Naive B cell (primary cell): Measurements from ENCODE around the gene DNAAF5. TPM values are rescaled to one million over a fixed set of nuclear protein-coding genes. Genes with fewer than 3 reads are reported as not detected.

Experiments used
- ATAC-seq, 2 donors: fragments of 150-1000 bp; cut with Tn5 transposase; 2 replicates each; pipeline ENCODE4 v1.10.0; 2021; ENCODE audit warnings: low read depth in 2 of 2, mild to moderate bottlenecking in 2 of 2, moderate library complexity in 2 of 2
- DNase-seq: peaks from one replicate; pipeline ENCODE4 v3.0.0; 2022
- H3K27ac Mint-ChIP-seq, 6 donors: one replicate each; pipeline ENCODE4 v1.8.0; 2020 to 2022; ENCODE audit warnings: mild to moderate bottlenecking in 6 of 6, mixed read lengths in 6 of 6, moderate library complexity in 5 of 6, inconsistent platforms in 2 of 6
- H3K27me3 Mint-ChIP-seq, 3 donors: one replicate each; pipeline ENCODE4 v1.8.0; 2021 to 2022; ENCODE audit warnings: mixed read lengths in 3 of 3, mild to moderate bottlenecking in 1 of 3
- H3K36me3 Mint-ChIP-seq, 2 donors: one replicate each; pipeline ENCODE4 v1.8.0; 2020 to 2022; ENCODE audit warnings: mixed read lengths in 2 of 2, inconsistent platforms in 1 of 2, mild to moderate bottlenecking in 1 of 2
- H3K4me1 Mint-ChIP-seq, 3 donors: one replicate each; pipeline ENCODE4 v1.8.0; 2020 to 2022; ENCODE audit warnings: mixed read lengths in 3 of 3, inconsistent platforms in 1 of 3, mild to moderate bottlenecking in 1 of 3, moderate library complexity in 1 of 3
- H3K4me3 Mint-ChIP-seq, 8 donors: one replicate each; pipeline ENCODE4 v1.8.0; 2020 to 2022; ENCODE audit warnings: mild to moderate bottlenecking in 8 of 8, mixed read lengths in 8 of 8, moderate library complexity in 8 of 8, inconsistent platforms in 2 of 8
- H3K9me3 Mint-ChIP-seq, 7 donors: one replicate each; pipeline ENCODE4 v1.8.0; 2020 to 2022; ENCODE audit warnings: mixed read lengths in 7 of 7, mild to moderate bottlenecking in 5 of 7, inconsistent platforms in 2 of 7, moderate library complexity in 1 of 7
- polyA plus RNA-seq, 6 donors: library from polyadenylated mRNA; unstranded; fragments of 300-500 nt; fragmentation: Illumina TruSeq; gene quantifications; one replicate each; pipeline ENCODE4 v1.2.3, GENCODE V29; 2021; ENCODE audit warnings: low read depth in 6 of 6

Gene DNAAF5
- polyA plus RNA-seq, 6 donors from 2014 or later: 1.4 to 4.5 (median 2.3) TPM

DNA sequence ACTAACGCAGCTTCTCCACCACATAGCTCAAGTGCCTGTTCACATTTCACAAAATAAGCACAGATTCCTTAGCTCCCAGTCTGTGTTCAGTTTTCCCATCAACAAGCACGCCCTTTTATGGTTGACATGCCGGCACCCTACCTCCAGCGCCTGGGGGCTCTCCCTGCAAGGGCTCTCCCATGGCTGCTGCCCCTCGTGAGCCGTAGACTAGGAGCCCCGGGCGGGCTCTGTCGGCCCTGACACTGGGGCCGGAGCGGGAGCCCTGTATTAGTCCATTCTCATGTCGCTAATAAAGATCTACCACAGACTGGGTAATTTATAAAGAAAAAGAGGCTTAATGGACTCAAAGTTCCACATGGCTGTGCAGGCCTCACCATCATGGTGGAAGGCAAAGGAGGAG, 34.6 kb downstream of the DNAAF5 start:
- Mint-ChIP-seq H3K4me3 (no peak overlapping the region), H3K36me3 (peaks cover 0 to under 1% of the 10 kb centered on the region in 2 donors), H3K9me3 (no peaks in the 10 kb centered on the region), H3K27me3 (no peaks in the 10 kb centered on the region), H3K4me1 (no peaks in the 10 kb centered on the region), H3K27ac (no peak overlapping the region)
- no peak for ATAC-seq
- DNase-seq: no peak

DNA sequence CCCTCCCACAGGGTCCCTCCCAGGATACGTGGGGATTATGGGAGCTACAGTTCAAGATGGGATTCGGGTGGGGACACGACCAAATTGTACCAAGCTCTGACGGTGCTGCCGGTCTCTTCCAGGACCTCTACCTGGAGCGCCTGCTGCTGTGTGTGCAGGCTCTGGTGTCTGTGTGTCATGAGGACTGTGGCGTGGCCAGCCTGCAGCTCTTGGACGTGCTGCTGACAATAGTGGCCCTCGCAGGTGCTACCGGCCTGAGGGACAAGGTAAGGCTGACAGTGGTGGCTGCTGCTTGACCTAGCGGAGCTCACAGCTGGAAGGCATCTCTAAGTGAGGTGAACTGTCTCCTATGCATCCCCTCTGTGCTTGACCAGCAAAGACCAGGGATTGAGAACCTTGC, 35.1 kb downstream of the DNAAF5 start:
- Mint-ChIP-seq H3K27me3 (no peaks in the 10 kb centered on the region), H3K4me3 (no peak overlapping the region), H3K27ac (no peak overlapping the region), H3K4me1 (no peaks in the 10 kb centered on the region), H3K36me3 (peaks cover 0 to 3% of the 10 kb centered on the region in 2 donors), H3K9me3 (no peaks in the 10 kb centered on the region)
- ATAC-seq (no peak), DNase-seq (no peak)

DNA sequence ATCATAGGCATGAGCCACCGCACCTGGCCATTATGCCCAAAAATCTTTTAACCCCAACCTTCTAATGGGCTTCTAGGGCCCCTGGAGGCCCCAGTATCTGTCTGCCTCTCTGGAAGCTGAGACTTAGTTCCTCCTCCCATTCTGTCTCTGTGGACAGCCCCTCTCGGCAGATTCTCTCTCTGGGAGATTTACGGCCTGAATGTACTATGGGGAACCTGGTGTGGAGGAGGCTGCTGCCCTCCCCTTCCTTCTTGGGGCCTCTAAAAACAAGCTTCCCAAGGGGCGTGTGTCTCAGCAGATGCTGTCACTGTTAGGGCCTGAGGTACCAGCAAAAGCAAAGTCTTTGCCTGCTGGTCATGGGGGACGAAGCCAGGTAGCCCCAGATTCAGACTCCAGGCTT, 36.4 kb downstream of the DNAAF5 start:
- Mint-ChIP-seq H3K9me3 (no peaks in the 10 kb centered on the region), H3K27ac (no peak overlapping the region), H3K4me1 (peaks cover 0 to 5% (median 3%) of the 10 kb centered on the region in 3 donors), H3K27me3 (no peaks in the 10 kb centered on the region), H3K4me3 (no peak overlapping the region), H3K36me3 (peaks cover 9% of the 10 kb centered on the region in 2 donors)
- ATAC-seq (no peak), DNase-seq (no peak)

DNA sequence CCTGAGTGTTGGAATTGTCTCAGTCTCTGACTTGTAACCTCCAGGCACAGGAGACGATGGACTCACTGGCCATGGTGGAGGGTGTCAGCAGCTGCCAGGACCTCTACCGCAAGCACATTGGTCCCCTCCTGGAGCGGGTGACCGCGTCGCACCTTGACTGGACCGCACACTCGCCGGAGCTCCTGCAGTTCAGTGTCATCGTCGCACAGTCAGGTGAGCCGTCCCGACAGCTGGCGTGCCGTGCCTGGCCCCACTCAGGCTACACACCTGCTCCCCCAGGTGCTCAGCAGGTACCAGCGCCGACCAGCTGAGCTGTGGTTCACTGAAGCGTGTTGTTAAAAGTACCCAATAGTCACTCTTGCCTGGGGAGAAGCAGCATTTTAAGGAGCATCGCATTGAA, 37.3 kb downstream of the DNAAF5 start:
- Mint-ChIP-seq H3K9me3 (no peaks in the 10 kb centered on the region), H3K4me1 (peaks cover 0 to 5% (median 3%) of the 10 kb centered on the region in 3 donors), H3K27me3 (no peaks in the 10 kb centered on the region), H3K4me3 (peak overlapping the region in 1 of 8 donors; percentile 44), H3K36me3 (peaks cover 9 to 13% of the 10 kb centered on the region in 2 donors), H3K27ac (no peak overlapping the region)
- no peak for ATAC-seq
- no peak for DNase-seq

DNA sequence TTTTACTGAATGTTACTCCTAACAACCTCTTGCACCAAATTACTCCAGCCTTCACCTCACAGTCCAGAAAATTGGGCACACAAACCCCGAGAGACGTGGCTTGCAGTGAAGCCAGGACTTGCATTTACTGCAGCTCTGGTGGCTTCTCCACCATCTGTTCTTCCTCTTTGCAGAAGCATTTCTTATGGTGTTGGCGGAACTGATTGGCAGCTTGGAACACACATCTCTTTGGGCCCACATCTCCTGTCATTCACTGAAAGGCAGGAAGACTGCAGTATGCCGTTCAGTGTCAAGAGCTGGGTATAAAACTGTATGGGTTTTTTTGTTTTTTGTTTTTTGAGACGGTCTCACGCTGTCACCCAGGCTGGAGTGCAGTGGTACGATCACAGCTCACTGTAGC, 38.9 kb downstream of the DNAAF5 start:
- Mint-ChIP-seq H3K4me3 (peak overlapping the region in 1 of 8 donors; percentile 22), H3K9me3 (no peaks in the 10 kb centered on the region), H3K4me1 (peaks cover 0 to 5% (median 3%) of the 10 kb centered on the region in 3 donors), H3K36me3 (peaks cover 9 to 13% of the 10 kb centered on the region in 2 donors), H3K27me3 (no peaks in the 10 kb centered on the region), H3K27ac (no peak overlapping the region)
- DNase-seq (no peak), ATAC-seq (no peak)

DNA sequence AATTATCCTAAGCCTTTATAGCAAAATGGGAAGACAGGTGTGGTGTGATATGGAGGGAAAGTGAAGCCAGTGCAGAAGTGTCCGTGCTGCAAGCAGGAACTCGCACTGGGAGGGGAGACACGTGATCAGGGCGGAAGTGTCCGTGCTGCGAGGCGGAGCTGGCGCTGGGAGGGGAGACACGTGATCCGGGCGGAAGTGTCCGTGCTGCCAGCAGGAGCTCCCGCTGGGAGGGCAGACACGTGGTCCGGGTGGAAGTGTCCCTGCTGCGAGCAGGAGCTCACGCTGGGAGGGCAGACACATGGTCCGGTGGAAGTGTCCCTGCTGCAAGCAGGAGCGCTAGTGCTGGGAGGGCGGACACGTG, 41.1 kb downstream of the DNAAF5 start:
- peaks cover 0 to 5% (median 3%) of the 10 kb centered on the region in 3 donors for H3K4me1 Mint-ChIP-seq
- no peaks in the 10 kb centered on the region for H3K9me3 Mint-ChIP-seq
- DNase-seq (no peak), ATAC-seq (no peak)
- no peak overlapping the region for H3K27ac Mint-ChIP-seq
- H3K4me3 Mint-ChIP-seq: peak overlapping the region in 2 of 8 donors; percentile 30 to 50
- peaks cover 9 to 13% of the 10 kb centered on the region in 2 donors for H3K36me3 Mint-ChIP-seq
- H3K27me3 Mint-ChIP-seq: no peaks in the 10 kb centered on the region

DNA sequence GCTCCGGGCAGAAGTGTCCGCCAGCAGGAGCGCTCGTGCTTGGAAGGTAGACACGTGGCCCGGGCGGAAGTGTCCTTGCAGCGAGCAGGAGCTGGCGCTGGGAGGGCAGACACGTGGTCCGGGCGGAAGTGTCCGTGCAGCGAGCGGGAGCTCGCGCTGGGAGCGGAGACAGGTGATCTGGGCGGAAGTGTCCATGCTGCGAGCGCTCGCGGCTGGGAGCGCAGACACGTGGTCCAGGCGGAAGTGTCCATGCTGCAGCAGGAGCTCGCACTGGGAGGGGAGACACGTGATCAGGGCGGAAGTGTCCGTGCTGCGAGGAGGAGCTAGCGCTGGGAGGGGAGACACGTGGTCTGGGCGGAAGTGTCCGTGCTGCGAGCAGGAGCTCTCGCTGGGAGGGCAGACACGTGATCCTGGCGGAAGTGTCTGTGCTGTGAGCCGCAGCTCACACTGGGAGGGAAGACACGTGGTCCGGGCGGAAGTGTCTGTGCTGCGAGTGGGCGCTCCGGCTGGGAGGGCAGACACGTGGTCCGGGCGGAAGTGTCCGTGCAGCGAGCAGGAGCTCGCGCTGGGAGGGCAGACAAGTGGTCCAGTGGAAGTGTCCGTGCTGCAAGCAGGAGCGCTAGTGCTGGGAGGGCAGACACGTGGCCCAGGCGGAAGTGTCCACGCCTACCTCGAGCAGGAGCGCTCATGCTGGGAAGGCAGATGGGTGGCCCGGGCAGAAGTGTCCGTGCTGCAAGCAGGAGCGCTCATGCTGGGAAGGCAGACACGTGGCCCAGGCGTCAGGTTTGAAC, 41.6 kb downstream of the DNAAF5 start:
- peak overlapping the region in 1 of 6 donors; percentile 27 for H3K27ac Mint-ChIP-seq
- no peak for DNase-seq
- H3K27me3 Mint-ChIP-seq: no peaks in the 10 kb centered on the region
- peaks cover 9 to 13% of the 10 kb centered on the region in 2 donors for H3K36me3 Mint-ChIP-seq
- peak overlapping the region in 2 of 8 donors; percentile 50 to 73 for H3K4me3 Mint-ChIP-seq
- peak in 1 of 2 donors; percentile 36 for ATAC-seq
- no peaks in the 10 kb centered on the region for H3K9me3 Mint-ChIP-seq
- H3K4me1 Mint-ChIP-seq: peaks cover 0 to 5% (median 3%) of the 10 kb centered on the region in 3 donors

DNA sequence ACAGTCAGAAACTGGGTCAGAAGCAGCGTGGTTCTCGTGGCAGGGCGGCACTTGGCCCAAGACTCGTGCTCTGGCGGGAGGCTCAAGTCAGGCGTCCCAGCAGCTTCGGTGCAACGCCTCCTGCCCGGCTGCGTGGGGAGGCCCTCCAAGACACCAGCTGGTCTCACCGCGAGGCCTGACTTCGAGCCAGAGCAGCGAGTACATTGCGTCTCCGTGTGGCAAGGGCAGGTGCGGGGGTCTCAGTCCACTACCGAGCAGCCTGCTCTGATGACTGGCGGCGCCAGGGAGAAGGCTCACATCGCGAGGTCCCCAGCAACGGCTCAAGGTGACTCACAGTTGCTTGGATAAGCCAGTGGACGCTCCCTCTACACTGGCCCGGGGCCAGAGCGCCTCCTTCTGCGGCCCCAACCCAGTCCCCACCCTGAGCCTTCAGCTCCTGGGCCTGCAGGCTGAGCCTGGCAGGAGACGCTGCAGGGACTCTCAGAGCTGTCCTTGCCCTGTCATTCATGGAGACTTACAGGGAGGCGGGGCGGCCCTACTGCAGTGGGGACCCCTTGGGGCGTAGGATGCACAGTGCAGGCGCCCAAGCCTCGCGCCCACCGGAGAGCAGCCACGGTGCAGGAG, 42.5 kb downstream of the DNAAF5 start:
- ATAC-seq (no peak), DNase-seq (no peak)
- H3K27me3 Mint-ChIP-seq: no peaks in the 10 kb centered on the region
- H3K4me1 Mint-ChIP-seq: peaks cover 0 to 5% (median 3%) of the 10 kb centered on the region in 3 donors
- no peak overlapping the region for H3K4me3 Mint-ChIP-seq
- H3K9me3 Mint-ChIP-seq: no peaks in the 10 kb centered on the region
- H3K27ac Mint-ChIP-seq: no peak overlapping the region
- peaks cover 9 to 13% of the 10 kb centered on the region in 2 donors for H3K36me3 Mint-ChIP-seq

DNA sequence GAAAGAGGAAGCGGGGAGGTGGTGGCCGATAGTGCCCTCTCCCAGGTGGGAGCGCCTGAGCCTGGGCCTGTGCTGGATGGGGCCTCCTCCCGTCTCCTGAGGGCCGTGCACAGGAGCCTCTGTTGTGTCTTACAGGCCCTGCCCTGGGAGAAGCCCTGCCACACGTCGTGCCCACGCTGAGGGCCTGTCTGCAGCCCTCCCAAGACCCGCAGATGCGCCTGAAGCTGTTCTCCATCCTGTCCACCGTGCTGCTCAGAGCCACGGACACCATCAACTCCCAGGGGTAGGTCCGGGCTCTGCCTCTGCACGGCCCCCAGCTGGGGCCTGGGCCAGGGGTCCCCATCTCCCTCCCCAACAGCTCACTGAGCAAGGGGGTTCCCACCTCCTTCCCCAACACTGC, 43.8 kb downstream of the DNAAF5 start:
- Mint-ChIP-seq H3K27ac (no peak overlapping the region), H3K27me3 (no peaks in the 10 kb centered on the region), H3K36me3 (peaks cover 9 to 13% of the 10 kb centered on the region in 2 donors), H3K9me3 (no peaks in the 10 kb centered on the region), H3K4me1 (peaks cover 0 to 5% (median 3%) of the 10 kb centered on the region in 3 donors), H3K4me3 (no peak overlapping the region)
- ATAC-seq: no peak
- DNase-seq: no peak

DNA sequence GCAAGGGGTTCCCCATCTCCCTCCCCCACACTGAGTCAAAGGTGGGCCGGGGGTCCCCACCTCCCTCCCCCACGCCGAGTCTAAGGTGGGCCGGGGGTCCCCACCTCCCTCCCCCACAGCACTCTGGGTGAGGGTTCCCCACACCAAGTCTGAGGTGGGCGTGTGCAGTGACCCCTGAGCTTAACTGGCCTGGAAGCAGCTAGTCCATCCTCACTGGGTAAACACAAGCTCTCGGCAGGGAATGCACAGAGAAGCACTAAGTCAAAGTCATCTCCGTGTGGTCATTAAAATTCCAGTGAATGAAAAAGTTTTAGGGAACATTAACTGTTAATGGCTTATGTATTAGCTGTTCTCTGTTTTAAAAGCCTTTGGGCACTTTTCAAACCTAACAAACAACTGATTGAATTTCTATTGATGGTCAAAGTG, 44.3 kb downstream of the DNAAF5 start:
- no peak overlapping the region for H3K27ac Mint-ChIP-seq
- peaks cover 0 to 5% (median 3%) of the 10 kb centered on the region in 3 donors for H3K4me1 Mint-ChIP-seq
- no peaks in the 10 kb centered on the region for H3K27me3 Mint-ChIP-seq
- no peaks in the 10 kb centered on the region for H3K9me3 Mint-ChIP-seq
- DNase-seq (no peak), ATAC-seq (no peak)
- peaks cover 13% of the 10 kb centered on the region in 2 donors for H3K36me3 Mint-ChIP-seq
- H3K4me3 Mint-ChIP-seq: no peak overlapping the region

DNA sequence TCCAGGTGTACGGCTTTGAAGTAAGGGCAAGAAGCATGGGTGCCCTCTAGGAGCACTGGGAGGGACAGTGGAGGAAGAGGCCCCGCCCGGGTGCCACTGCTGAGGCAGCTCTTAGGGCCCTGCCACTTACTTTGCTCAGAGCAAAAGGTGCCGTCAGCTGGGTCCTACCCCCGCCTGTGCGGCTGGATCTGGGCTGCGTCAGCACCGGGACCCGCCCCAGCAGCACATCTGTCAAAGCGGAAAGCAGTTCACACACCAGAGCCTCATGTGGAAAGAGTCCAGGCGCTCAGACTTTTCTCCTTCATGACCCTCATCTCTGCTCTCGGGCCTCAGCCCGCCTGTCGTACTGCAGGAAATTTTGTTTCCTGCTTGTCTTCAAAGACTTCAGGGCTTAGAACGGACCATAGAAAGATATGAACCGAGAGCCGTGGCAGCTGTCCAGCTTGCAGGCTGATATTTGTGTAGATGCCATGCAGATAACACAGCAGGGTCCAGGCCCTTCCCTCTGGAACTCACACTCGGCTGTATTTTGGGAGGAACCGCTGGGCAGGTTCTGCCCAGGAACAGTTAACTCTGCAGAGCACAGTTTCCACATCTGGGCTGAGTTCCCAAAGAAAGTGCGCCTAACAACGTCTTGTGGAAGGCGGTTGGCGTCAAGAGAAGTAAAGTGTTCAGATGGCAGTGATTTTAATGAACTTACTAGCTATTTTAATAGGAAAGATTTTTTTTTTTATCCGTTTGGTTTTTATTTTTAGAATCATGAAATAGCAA, 44.9 kb downstream of the DNAAF5 start:
- H3K36me3 Mint-ChIP-seq: peaks cover 13% of the 10 kb centered on the region in 2 donors
- H3K9me3 Mint-ChIP-seq: no peaks in the 10 kb centered on the region
- DNase-seq (no peak), ATAC-seq (no peak)
- peaks cover 0 to 5% (median 3%) of the 10 kb centered on the region in 3 donors for H3K4me1 Mint-ChIP-seq
- no peak overlapping the region for H3K4me3 Mint-ChIP-seq
- H3K27me3 Mint-ChIP-seq: no peaks in the 10 kb centered on the region
- no peak overlapping the region for H3K27ac Mint-ChIP-seq

DNA sequence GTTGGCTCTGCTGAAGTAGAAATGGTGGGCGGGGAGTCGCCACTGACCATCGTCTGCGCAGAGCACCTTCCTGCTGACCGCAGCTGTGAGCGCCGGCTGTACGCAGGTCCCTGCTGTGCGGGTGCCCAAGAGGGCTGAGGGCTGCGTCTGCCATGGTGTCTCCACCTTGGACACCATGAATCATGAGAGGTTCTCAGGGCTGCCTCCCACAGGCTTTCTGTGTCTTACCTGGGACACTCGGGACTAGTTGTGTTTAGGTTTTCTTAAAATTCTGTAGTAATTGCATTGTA, 45.5 kb downstream of the DNAAF5 start:
- Mint-ChIP-seq H3K27ac (no peak overlapping the region), H3K36me3 (peaks cover 11 to 16% of the 10 kb centered on the region in 2 donors), H3K4me3 (no peak overlapping the region), H3K4me1 (peaks cover 0 to 5% (median 3%) of the 10 kb centered on the region in 3 donors), H3K27me3 (no peaks in the 10 kb centered on the region), H3K9me3 (no peaks in the 10 kb centered on the region)
- DNase-seq (no peak), ATAC-seq (no peak)

DNA sequence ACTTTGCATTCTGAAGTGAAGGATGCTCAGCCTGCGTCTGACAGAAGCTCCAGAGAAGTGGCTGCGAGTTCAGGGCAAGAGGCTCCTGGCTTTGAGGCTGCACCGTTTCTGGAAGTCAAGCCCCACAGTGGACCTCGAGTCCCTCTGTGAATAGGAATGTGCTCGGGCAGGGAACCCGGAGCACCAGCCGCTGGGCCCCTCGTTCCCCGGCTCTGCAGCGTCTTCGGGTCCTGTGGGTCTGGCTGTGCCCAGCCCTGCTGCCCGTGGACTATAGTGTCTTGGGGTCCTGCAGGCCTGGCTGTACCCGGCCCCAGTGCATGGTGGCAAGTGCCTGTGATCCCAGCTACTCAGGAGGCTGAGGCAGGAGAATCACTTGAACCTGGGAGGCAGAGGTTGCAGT, 45.9 kb downstream of the DNAAF5 start:
- H3K27ac Mint-ChIP-seq: peak overlapping the region in 1 of 6 donors; percentile 47
- ATAC-seq: no peak

More for the DNA sequence above, 45.9 kb downstream of the DNAAF5 start:
- Mint-ChIP-seq H3K9me3 (no peaks in the 10 kb centered on the region), H3K27me3 (no peaks in the 10 kb centered on the region), H3K4me3 (no peak overlapping the region), H3K4me1 (peaks cover 0 to 3% (median 2%) of the 10 kb centered on the region in 3 donors), H3K36me3 (peaks cover 8 to 17% of the 10 kb centered on the region in 2 donors)
- DNase-seq: no peak
